ENCODE measurements around the gene HOXC10. TPM values are rescaled to one million over a fixed set of nuclear protein-coding genes. Genes with fewer than 3 reads are reported as not detected.

The HOXC10 gene
- total and polyA plus RNA-seq, 7 donors = not detected

GRCh38 chr12:54036620-54037359 lies 51.8 kb downstream of the HOXC10 start:
- peaks cover 0 to 21% (median 17%) of the 10 kb centered on the region in 4 donors for H3K4me1 ChIP-seq
- H3K27ac ChIP-seq = no peak overlapping the region
- H3K27me3 ChIP-seq = peaks cover 27 to 99% (median 94%) of the 10 kb centered on the region in 3 donors
- no peak overlapping the region for H3K4me3 ChIP-seq
- intact Hi-C loops (cut with DNase I) = no loop called here
- no peak for TF ChIP-seq CTCF (IDR thresholded peaks at IDR 0.05)
- TF ChIP-seq POLR2AphosphoS5 (IDR thresholded peaks at IDR 0.05) = no peak
- TF ChIP-seq EP300 (IDR thresholded peaks at IDR 0.05) = no peak
- no peak for TF ChIP-seq POLR2A (IDR thresholded peaks at IDR 0.05)
- 52 to 58% methylated on average over 14 of the region's 14 CpGs for WGBS, 2 donors
- no peaks in the 10 kb centered on the region for H3K36me3 ChIP-seq
- no peaks in the 10 kb centered on the region for H3K9me3 ChIP-seq
- DNase-seq = no peak

DNA sequence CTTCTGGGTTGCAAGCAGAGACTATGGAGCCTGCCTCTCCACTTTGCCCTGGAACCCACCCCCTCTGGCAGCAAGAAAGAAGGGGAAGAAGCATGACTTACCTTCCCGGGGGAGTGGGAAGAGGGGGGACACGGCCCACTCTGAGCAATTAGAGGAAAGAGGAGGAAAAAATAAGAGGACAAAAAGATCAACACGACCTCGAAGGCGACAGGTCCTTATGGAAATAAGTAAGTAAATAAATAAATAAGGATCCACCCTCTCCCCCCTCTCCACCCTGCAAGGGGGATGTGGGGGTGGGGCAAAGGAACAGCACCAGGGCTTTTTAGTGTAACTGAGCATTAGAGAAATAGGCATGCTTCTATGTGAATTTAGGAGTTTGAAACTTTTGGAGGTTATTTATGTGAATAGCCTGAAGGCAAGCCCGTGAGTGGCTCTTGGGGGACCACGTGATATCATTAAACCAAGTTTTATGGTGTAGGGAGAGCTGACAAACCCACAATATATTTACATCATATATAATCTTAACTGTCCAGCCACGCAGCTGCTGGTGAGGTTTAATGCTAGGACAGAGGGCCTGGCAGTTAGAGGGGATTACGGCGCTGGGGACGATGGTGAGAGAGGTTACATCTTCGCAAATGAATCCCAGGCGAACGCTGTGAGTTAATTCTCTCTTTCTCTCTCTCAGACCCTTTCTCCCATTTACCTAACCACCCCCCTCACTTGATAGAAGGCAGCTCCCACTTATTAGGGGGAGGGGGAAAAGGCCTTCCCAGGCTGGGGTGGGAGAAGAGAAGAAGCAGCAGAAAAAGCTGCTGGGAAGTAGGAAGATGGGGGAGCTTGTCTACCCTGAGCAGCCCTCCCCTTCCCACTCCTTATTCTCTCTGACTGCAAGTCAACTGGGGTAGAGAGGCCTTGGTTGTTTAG lies 52.7 kb downstream of the HOXC10 start:
- Histone ChIP-seq H3K9me3 (no peaks in the 10 kb centered on the region), H3K4me3 (no peak overlapping the region), H3K36me3 (no peaks in the 10 kb centered on the region), H3K27ac (no peak overlapping the region), H3K27me3 (peaks cover 29 to 99% (median 95%) of the 10 kb centered on the region in 3 donors), H3K4me1 (peaks cover 0 to 21% (median 17%) of the 10 kb centered on the region in 4 donors)
- TF ChIP-seq POLR2AphosphoS5 (IDR thresholded peaks at IDR 0.05) (no peak), POLR2A (IDR thresholded peaks at IDR 0.05) (no peak), CTCF (IDR thresholded peaks at IDR 0.05) (no peak), EP300 (IDR thresholded peaks at IDR 0.05) (no peak)
- DNase-seq = no peak
- intact Hi-C loops (cut with DNase I) = no loop called here
- WGBS, 2 donors = 22 to 34% methylated on average over 14 of the region's 14 CpGs

DNA sequence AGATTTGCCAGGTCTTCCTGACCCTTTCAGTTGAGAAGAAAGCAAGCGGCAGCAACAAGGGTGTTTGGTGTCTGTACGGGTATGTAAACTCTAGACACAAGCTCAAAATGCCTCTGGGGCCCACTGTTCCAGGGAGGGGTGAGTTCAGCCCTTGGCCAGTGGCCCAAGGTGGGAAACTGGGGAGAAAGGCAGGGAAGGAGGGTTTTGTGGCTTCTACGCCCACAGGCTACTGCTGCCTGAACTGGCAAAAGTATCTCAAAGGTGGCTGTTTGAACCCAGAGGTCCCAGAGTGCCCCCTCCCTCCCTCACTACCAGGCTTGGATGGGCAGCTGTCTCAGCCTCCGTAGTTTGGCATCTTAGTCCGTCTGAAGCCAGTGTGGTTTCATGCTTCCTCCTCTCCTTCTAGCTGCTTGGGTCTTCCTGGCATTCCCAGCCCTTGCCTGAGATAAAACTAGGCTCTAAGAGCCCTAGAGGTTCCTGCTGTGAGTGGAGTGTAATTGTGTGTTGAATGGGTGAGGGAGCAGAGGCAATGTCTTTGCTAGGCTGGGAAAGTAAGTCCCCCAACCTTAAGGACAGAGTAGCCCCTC lies 53.4 kb downstream of the HOXC10 start:
- Histone ChIP-seq H3K27ac (peak overlapping the region in 1 of 4 donors; percentile 34), H3K4me1 (peaks cover 0 to 14% (median 11%) of the 10 kb centered on the region in 4 donors), H3K27me3 (peaks cover 23 to 99% (median 95%) of the 10 kb centered on the region in 3 donors), H3K4me3 (no peak overlapping the region), H3K36me3 (no peaks in the 10 kb centered on the region), H3K9me3 (no peaks in the 10 kb centered on the region)
- intact Hi-C loops (cut with DNase I) = no loop called here
- DNase-seq = no peak
- WGBS, 2 donors = 49 to 55% methylated on average over 5 of the region's 5 CpGs
- TF ChIP-seq POLR2AphosphoS5 (IDR thresholded peaks at IDR 0.05) = no peak
- TF ChIP-seq POLR2A (IDR thresholded peaks at IDR 0.05) = no peak
- no peak for TF ChIP-seq EP300 (IDR thresholded peaks at IDR 0.05)
- TF ChIP-seq CTCF (IDR thresholded peaks at IDR 0.05) = no peak

GRCh38 chr12:54038871-54039414 lies 54.0 kb downstream of the HOXC10 start:
- Histone ChIP-seq H3K4me1 (peaks cover 0 to 8% (median 5%) of the 10 kb centered on the region in 4 donors), H3K27me3 (peaks cover 19 to 99% (median 95%) of the 10 kb centered on the region in 3 donors), H3K27ac (peak overlapping the region in 1 of 4 donors; percentile 34), H3K4me3 (no peak overlapping the region), H3K36me3 (no peaks in the 10 kb centered on the region), H3K9me3 (no peaks in the 10 kb centered on the region)
- intact Hi-C loops (cut with DNase I) = no loop called here
- WGBS, 2 donors = 36 to 45% methylated on average over 9 of the region's 9 CpGs
- no peak for DNase-seq
- no peak for TF ChIP-seq POLR2AphosphoS5 (IDR thresholded peaks at IDR 0.05)
- TF ChIP-seq CTCF (IDR thresholded peaks at IDR 0.05) = no peak
- TF ChIP-seq EP300 (IDR thresholded peaks at IDR 0.05) = no peak
- TF ChIP-seq POLR2A (IDR thresholded peaks at IDR 0.05) = no peak
